Esophagus muscularis mucosa (tissue), 4 donors: ENCODE data around the gene RNF7.

Experiments used
- EP300 ChIP-seq: sonication (generic); formaldehyde crosslinking; IDR thresholded peaks from one replicate; pipeline ENCODE4 v1.6.1; 2017; ENCODE audit warnings: antibody characterized with exemption
- POLR2A ChIP-seq: fragments of 450-650 bp; IDR thresholded peaks from one replicate; pipeline ENCODE4 v1.6.1; 2017; ENCODE audit warnings: antibody characterized with exemption, moderate library complexity, mild to moderate bottlenecking, low read depth
- POLR2AphosphoS5 ChIP-seq, 2 donors: sonication (generic); formaldehyde crosslinking; IDR thresholded peaks; one replicate each; pipeline ENCODE4 v1.6.1; 2017; ENCODE audit warnings: antibody characterized with exemption in 2 of 2
- TF ChIP-seq, protein P1 (sequence below), 3 experiments: fragments of 200-600 bp in 2 of 3; fragments of 450-650 bp in 1 of 3; sonication (generic) in 2 of 3; IDR thresholded peaks; one replicate each; pipeline ENCODE4 v1.5.1; 2017 to 2019; ENCODE audit warnings: antibody characterized with exemption in 3 of 3, mild to moderate bottlenecking in 2 of 3, moderate library complexity in 1 of 3

DNA sequence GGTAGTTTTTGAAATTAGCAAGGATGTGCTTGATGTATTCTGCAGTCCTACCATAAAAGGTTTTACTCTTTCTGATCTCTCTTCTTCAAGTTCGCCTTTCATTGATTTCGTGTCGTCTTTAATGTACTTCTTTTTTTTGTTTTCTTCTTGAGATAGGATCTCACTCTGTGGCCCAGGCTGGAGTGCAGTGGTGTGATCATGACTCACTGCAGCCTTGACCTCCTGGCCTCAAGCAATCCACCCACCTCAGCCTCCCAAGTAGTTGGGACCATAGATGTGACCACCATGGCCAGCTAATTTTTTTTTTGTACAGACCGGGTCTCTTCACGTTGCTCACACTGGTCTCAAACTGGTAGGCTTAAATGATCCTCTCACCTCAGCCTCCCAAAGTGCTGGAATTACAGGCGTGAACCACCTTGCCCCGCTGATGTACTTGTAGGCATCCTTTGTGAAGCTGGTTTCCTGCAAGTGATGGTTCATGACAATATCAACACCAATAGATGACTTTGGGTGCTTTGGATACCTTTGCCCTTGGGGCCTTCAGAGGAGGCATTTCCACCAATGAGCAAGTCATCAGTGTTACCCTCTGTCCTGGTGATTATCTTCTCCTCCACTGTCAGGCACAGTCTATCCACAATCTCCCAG lies 28.9 kb upstream of the RNF7 start:
- TF ChIP-seq, protein P1, sequence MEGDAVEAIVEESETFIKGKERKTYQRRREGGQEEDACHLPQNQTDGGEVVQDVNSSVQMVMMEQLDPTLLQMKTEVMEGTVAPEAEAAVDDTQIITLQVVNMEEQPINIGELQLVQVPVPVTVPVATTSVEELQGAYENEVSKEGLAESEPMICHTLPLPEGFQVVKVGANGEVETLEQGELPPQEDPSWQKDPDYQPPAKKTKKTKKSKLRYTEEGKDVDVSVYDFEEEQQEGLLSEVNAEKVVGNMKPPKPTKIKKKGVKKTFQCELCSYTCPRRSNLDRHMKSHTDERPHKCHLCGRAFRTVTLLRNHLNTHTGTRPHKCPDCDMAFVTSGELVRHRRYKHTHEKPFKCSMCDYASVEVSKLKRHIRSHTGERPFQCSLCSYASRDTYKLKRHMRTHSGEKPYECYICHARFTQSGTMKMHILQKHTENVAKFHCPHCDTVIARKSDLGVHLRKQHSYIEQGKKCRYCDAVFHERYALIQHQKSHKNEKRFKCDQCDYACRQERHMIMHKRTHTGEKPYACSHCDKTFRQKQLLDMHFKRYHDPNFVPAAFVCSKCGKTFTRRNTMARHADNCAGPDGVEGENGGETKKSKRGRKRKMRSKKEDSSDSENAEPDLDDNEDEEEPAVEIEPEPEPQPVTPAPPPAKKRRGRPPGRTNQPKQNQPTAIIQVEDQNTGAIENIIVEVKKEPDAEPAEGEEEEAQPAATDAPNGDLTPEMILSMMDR (IDR thresholded peaks at IDR 0.05) = no peak
- TF ChIP-seq POLR2A (no peak), POLR2AphosphoS5 (IDR thresholded peaks at IDR 0.05) (no peak), EP300 (no peak)
